HCEC 1CT (cell line): Measurements from ENCODE around the gene TGM1.

Source experiments
- DNase-seq: peaks from one replicate; pipeline ENCODE4 v3.0.0-alpha.2; 2017

The TGM1 gene

GRCh38 chr14:24262821-24263733 lies at the start of gene TGM1:
TGM1 (minus strand) TSS chr14:24263177; CDS start chr14:24262352, 825 bp downstream.
- DNase-seq: no peak

- DNase-seq: peak; percentile 20
Measured at GRCh38 chr14:24311837-24312615, 49.0 kb upstream of the TGM1 start.

GRCh38 chr14:24310646-24311604 lies 47.9 kb upstream of the TGM1 start, which contains the start of gene LTB4R:
LTB4R (plus strand) TSS chr14:24311502; CDS start chr14:24315652, 4,150 bp downstream.
- peak; percentile 67 for DNase-seq

- DNase-seq: no peak
Measured at GRCh38 chr14:24310265-24310645, 47.3 kb upstream of the TGM1 start.

- no peak for DNase-seq
Measured at GRCh38 chr14:24309538-24310264, 46.7 kb upstream of the TGM1 start, which contains the start of gene LTB4R2. LTB4R2 (plus strand) TSS chr14:24310140; CDS start chr14:24310665, 525 bp downstream.

- no peak for DNase-seq
Measured at GRCh38 chr14:24308342-24309124, 45.6 kb upstream of the TGM1 start.

- peak; percentile 34 for DNase-seq
Measured at GRCh38 chr14:24307575-24308341, 44.8 kb upstream of the TGM1 start, which contains the start of gene CIDEB. CIDEB (minus strand) TSS chr14:24307977; CDS start chr14:24307858, 119 bp downstream.

- no peak for DNase-seq
Measured at GRCh38 chr14:24307156-24307574, 44.2 kb upstream of the TGM1 start.

- no peak for DNase-seq
Measured at GRCh38 chr14:24304019-24304387, 41.0 kb upstream of the TGM1 start.

GRCh38 chr14:24300326-24300980 lies 37.5 kb upstream of the TGM1 start:
- no peak for DNase-seq

GRCh38 chr14:24299255-24300191 lies 36.5 kb upstream of the TGM1 start, which contains the start of the genes DHRS1 and NOP9:
DHRS1 (minus strand) TSS chr14:24299780; CDS start chr14:24299106, 674 bp downstream.
NOP9 (plus strand) TSS chr14:24299850; CDS start chr14:24299955, 105 bp downstream.
- peak; percentile 79 for DNase-seq

GRCh38 chr14:24298892-24299254 lies 35.9 kb upstream of the TGM1 start:
- DNase-seq: peak; percentile 40

GRCh38 chr14:24297190-24297964 lies 34.4 kb upstream of the TGM1 start:
- DNase-seq: peak; percentile 28

- DNase-seq: peak; percentile 79
Measured at GRCh38 chr14:24296341-24297157, 33.6 kb upstream of the TGM1 start.

GRCh38 chr14:24293525-24293924 lies 30.5 kb upstream of the TGM1 start:
- DNase-seq: no peak

GRCh38 chr14:24292118-24292807 lies 29.3 kb upstream of the TGM1 start:
- no peak for DNase-seq
